Lower lobe of right lung (tissue), 2 donors: ENCODE data around the gene NBEAL2. TPM values are rescaled to one million over a fixed set of nuclear protein-coding genes. Genes with fewer than 3 reads are reported as not detected.
A peak's percentile ranks its signal among the peaks of the same experiment; 100 is the strongest.

Experiments used
- ATAC-seq, 2 donors: fragments of 200-7000 bp; cut with Tn5 transposase; one replicate each; pipeline ENCODE4 v1.9.1; 2020 to 2022; ENCODE audit warnings: mild to moderate bottlenecking in 2 of 2, moderate library complexity in 2 of 2
- DNase-seq: peaks from one replicate; pipeline ENCODE4 v3.0.0-alpha.2; 2020
- H3K27ac ChIP-seq: fragments of 200-600 bp; one replicate; pipeline ENCODE4 v1.8.0; 2022
- H3K27me3 ChIP-seq: fragments of 200-600 bp; one replicate; pipeline ENCODE4 v1.8.0; 2022; ENCODE audit warnings: low read depth
- H3K36me3 ChIP-seq: fragments of 200-600 bp; one replicate; pipeline ENCODE4 v1.8.0; 2022; ENCODE audit warnings: mild to moderate bottlenecking
- H3K4me1 ChIP-seq: fragments of 200-600 bp; one replicate; pipeline ENCODE4 v1.8.0; 2022
- H3K4me3 ChIP-seq: fragments of 200-600 bp; one replicate; pipeline ENCODE4 v1.8.0; 2022; ENCODE audit warnings: mild to moderate bottlenecking
- H3K9me3 ChIP-seq: fragments of 200-600 bp; one replicate; pipeline ENCODE4 v1.8.0; 2022
- intact Hi-C: fragments of 100-400 bp; cut with DNase I; formaldehyde crosslinking; loops from one replicate; pipeline ENCODE4 v1.11.0; 2022
- total RNA-seq: library from RNA; stranded (reverse); fragmentation: NEBNext Ultra II Directional; extraction: Animal tissue kit (Norgen Biotek cat#: 25700); gene quantifications from one replicate; pipeline ENCODE4 v1.2.1, GENCODE V29; 2021
- TF ChIP-seq, protein P1 (sequence below): fragments of 200-600 bp; IDR thresholded peaks from one replicate; pipeline ENCODE4 v1.8.0; 2022; ENCODE audit warnings: antibody characterized with exemption, mild to moderate bottlenecking
- donor health status: DM: no; HTN: yes; CAD: no; lungs with severe emphysema.

Gene NBEAL2
- total RNA-seq, 1 donor from 2014 or later, result 97.0 TPM

GRCh38 chr3:46995901-46996562 lies 16.6 kb downstream of the NBEAL2 start:
- Histone ChIP-seq H3K4me3 (no peak overlapping the region), H3K27ac (no peak overlapping the region), H3K27me3 (no peaks in the 10 kb centered on the region), H3K36me3 (peaks cover 96% of the 10 kb centered on the region), H3K9me3 (no peaks in the 10 kb centered on the region), H3K4me1 (peaks cover 9% of the 10 kb centered on the region)
- no peak for ATAC-seq
- peak; percentile 44 for DNase-seq
- TF ChIP-seq, protein P1, sequence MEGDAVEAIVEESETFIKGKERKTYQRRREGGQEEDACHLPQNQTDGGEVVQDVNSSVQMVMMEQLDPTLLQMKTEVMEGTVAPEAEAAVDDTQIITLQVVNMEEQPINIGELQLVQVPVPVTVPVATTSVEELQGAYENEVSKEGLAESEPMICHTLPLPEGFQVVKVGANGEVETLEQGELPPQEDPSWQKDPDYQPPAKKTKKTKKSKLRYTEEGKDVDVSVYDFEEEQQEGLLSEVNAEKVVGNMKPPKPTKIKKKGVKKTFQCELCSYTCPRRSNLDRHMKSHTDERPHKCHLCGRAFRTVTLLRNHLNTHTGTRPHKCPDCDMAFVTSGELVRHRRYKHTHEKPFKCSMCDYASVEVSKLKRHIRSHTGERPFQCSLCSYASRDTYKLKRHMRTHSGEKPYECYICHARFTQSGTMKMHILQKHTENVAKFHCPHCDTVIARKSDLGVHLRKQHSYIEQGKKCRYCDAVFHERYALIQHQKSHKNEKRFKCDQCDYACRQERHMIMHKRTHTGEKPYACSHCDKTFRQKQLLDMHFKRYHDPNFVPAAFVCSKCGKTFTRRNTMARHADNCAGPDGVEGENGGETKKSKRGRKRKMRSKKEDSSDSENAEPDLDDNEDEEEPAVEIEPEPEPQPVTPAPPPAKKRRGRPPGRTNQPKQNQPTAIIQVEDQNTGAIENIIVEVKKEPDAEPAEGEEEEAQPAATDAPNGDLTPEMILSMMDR, result no peak
- intact Hi-C loops, result no loop called here

GRCh38 chr3:46996689-46997452 lies 17.4 kb downstream of the NBEAL2 start:
- DNase-seq, result peak; percentile 28
- no peak for ATAC-seq
- no peaks in the 10 kb centered on the region for H3K27me3 ChIP-seq
- peaks cover 9% of the 10 kb centered on the region for H3K4me1 ChIP-seq
- no peaks in the 10 kb centered on the region for H3K9me3 ChIP-seq
- TF ChIP-seq, protein P1, result no peak
- no peak overlapping the region for H3K4me3 ChIP-seq
- intact Hi-C loops, result no loop called here
- no peak overlapping the region for H3K27ac ChIP-seq
- H3K36me3 ChIP-seq, result peaks cover 96% of the 10 kb centered on the region

- H3K27me3 ChIP-seq, result no peaks in the 10 kb centered on the region
- no peak overlapping the region for H3K4me3 ChIP-seq
- TF ChIP-seq, protein P1, result no peak
- peaks cover 98% of the 10 kb centered on the region for H3K36me3 ChIP-seq
- no peak overlapping the region for H3K27ac ChIP-seq
- ATAC-seq (no peak), DNase-seq (peak; percentile 40)
- intact Hi-C loops, result no loop called here
- peaks cover 9% of the 10 kb centered on the region for H3K4me1 ChIP-seq
- H3K9me3 ChIP-seq, result no peaks in the 10 kb centered on the region
Observed at GRCh38 chr3:46997453-46998091, 18.1 kb downstream of the NBEAL2 start.

- TF ChIP-seq, protein P1, result peak; percentile 86
- Histone ChIP-seq H3K27me3 (no peaks in the 10 kb centered on the region), H3K9me3 (no peaks in the 10 kb centered on the region), H3K4me1 (peaks cover 9% of the 10 kb centered on the region), H3K27ac (no peak overlapping the region), H3K4me3 (no peak overlapping the region), H3K36me3 (peaks cover 99% of the 10 kb centered on the region)
- intact Hi-C loops, result no loop called here
- ATAC-seq (peak; percentile 82 to 89), DNase-seq (peak; percentile 88)
Observed at GRCh38 chr3:46998121-46998851, 18.8 kb downstream of the NBEAL2 start.

DNA sequence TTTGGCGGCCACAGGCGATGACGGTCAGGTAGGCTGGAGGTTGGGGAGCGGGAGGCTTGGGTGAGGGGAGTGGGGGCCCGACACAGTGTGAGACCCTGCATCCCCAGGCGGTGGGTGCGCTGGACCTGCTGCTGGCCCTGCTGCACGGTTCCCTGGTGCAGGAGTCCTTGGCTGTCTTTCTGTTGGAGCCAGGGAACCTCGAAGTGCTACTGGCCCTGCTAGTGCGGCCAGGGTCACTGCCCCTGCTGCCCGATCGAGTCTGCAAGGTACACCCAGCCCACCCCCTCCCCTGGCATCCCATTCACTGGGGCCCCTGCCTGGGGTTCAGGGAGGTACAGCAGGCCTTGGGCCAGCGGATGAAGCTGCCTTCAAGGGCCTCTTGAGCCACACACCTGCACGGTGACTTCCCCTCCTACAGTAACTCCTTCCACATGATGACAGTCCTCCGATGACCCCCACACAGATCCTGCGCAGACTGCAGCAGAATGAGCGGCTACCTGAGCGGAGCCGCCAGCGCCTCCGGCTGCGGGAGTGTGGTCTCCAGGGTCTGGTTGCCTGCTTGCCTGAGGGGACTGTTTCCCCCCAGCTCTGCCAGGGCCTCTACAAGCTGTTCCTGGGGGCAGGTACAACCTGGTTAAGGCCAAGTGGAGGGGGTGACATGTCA lies 19.5 kb downstream of the NBEAL2 start:
- no peak overlapping the region for H3K27ac ChIP-seq
- TF ChIP-seq, protein P1, result no peak
- no peak for DNase-seq
- peaks cover 9% of the 10 kb centered on the region for H3K4me1 ChIP-seq
- no peak overlapping the region for H3K4me3 ChIP-seq
- intact Hi-C loops, result no loop called here
- H3K36me3 ChIP-seq, result peaks cover 99% of the 10 kb centered on the region
- no peaks in the 10 kb centered on the region for H3K9me3 ChIP-seq
- H3K27me3 ChIP-seq, result no peaks in the 10 kb centered on the region
- no peak for ATAC-seq
